NT2/D1 (cell line): Measurements from ENCODE around the gene RUSC2.

Experiments
- YY1 ChIP-seq: IDR thresholded peaks from 2 replicates; pipeline ENCODE4 v1.6.1; 2011; ENCODE audit not compliant: insufficient read length, insufficient read depth
- ZNF274 ChIP-seq: IDR thresholded peaks from 2 replicates; pipeline ENCODE4 v1.6.1; 2011; ENCODE audit warnings: mild to moderate bottlenecking, low read depth, low read length

GRCh38 chr9:35510383-35510753 lies 20.5 kb downstream of the RUSC2 start:
- TF ChIP-seq YY1 (no peak), ZNF274 (no peak)
